Neural cell (in vitro differentiated cells): ENCODE results near the gene MS4A6A. TPM values are rescaled to one million over a fixed set of nuclear protein-coding genes. Genes with fewer than 3 reads are reported as not detected.
"Not testable (repeated sequence)": the region's sequence is repeated elsewhere in the genome, so short reads cannot be mapped to it uniquely, and the experiment has no call there.

ENCODE experiments used
- H2AFZ ChIP-seq: fragments of 200-600, 300-800 bp; sonication (generic), shearing (Covaris generic); 2 replicates; pipeline ENCODE4 v1.6.0; 2014; ENCODE audit warnings: low read depth, mild to moderate bottlenecking, antibody characterized with exemption, low read length, moderate library complexity
- H3F3A ChIP-seq: fragments of 200-600 bp; shearing (Covaris generic); 2 replicates; pipeline ENCODE4 v1.6.1; 2016; ENCODE audit warnings: mild to moderate bottlenecking, moderate library complexity, mixed read lengths, antibody characterized with exemption, low read length; ENCODE audit not compliant: insufficient read depth, poor library complexity, severe bottlenecking
- H3K27ac ChIP-seq: fragments of 200-600, 300-800 bp; sonication (generic), shearing (Covaris generic); 2 replicates; pipeline ENCODE4 v1.5.1; 2014; ENCODE audit warnings: mild to moderate bottlenecking, low read length, moderate library complexity
- H3K27me3 ChIP-seq: fragments of 300-800, 200-600 bp; sonication (generic), shearing (Covaris generic); 2 replicates; pipeline ENCODE4 v1.6.0; 2014; ENCODE audit warnings: mild to moderate bottlenecking, low read depth, low read length, moderate library complexity; ENCODE audit not compliant: insufficient read depth
- H3K36me3 ChIP-seq: fragments of 300-800, 200-600 bp; sonication (generic), shearing (Covaris generic); 2 replicates; pipeline ENCODE4 v1.5.1; 2014; ENCODE audit warnings: mild to moderate bottlenecking, antibody characterized with exemption, low read length, moderate library complexity; ENCODE audit not compliant: insufficient read depth
- H3K4me2 ChIP-seq: fragments of 300-800, 200-600 bp; sonication (generic), shearing (Covaris generic); 2 replicates; pipeline ENCODE4 v1.6.0; 2014; ENCODE audit warnings: mild to moderate bottlenecking, low read length
- H3K4me3 ChIP-seq: fragments of 300-800, 200-600 bp; sonication (generic), shearing (Covaris generic); 2 replicates; pipeline ENCODE4 v1.5.1; 2014; ENCODE audit warnings: mild to moderate bottlenecking, low read length, moderate library complexity
- H3K79me2 ChIP-seq: fragments of 200-600 bp; shearing (Covaris generic); replicated peaks from 2 replicates; pipeline ENCODE4 v1.6.0; 2014; ENCODE audit warnings: mild to moderate bottlenecking, low read length, moderate library complexity; ENCODE audit not compliant: insufficient read depth
- H3K9ac ChIP-seq: fragments of 300-800, 200-600 bp; sonication (generic), shearing (Covaris generic); 2 replicates; pipeline ENCODE4 v1.6.1; 2016; ENCODE audit warnings: mild to moderate bottlenecking, low read length, mixed read lengths
- H3K9me2 ChIP-seq: fragments of 200-600 bp; shearing (Covaris generic); 2 replicates; pipeline ENCODE4 v1.6.1; 2016; ENCODE audit warnings: mild to moderate bottlenecking, low read length, mixed read lengths; ENCODE audit not compliant: insufficient read depth
- H3K9me3 ChIP-seq: fragments of 200-600, 300-800 bp; sonication (generic), shearing (Covaris generic); 2 replicates; pipeline ENCODE4 v1.6.1; 2016; ENCODE audit warnings: mild to moderate bottlenecking, mixed run types, low read length, moderate library complexity, mixed read lengths
- H4K20me1 ChIP-seq: fragments of 200-600 bp; shearing (Covaris generic); 2 replicates; pipeline ENCODE4 v1.6.1; 2016; ENCODE audit warnings: mild to moderate bottlenecking, mixed run types; ENCODE audit not compliant: insufficient read depth
- CTCF ChIP-seq: fragments of 450-650 bp; IDR thresholded peaks from 2 replicates; pipeline ENCODE4 v1.5.1; 2014; ENCODE audit warnings: antibody characterized with exemption, mild to moderate bottlenecking, moderate library complexity; ENCODE audit not compliant: poor library complexity, severe bottlenecking
- EP300 ChIP-seq: fragments of 450-650 bp; conservative IDR thresholded peaks from 2 replicates; pipeline ENCODE4 v1.6.1; 2014; ENCODE audit warnings: antibody characterized with exemption, mild to moderate bottlenecking, moderate library complexity; ENCODE audit not compliant: poor library complexity, severe bottlenecking
- EZH2 ChIP-seq: fragments of 200-600, 300-800 bp; shearing (Covaris generic), sonication (generic); IDR thresholded peaks from 2 replicates; pipeline ENCODE4 v1.6.1; 2014; ENCODE audit warnings: antibody characterized with exemption, low read length, borderline replicate concordance, mild to moderate bottlenecking; ENCODE audit not compliant: insufficient read depth, poor library complexity, severe bottlenecking
- MXI1 ChIP-seq: fragments of 450-650 bp; conservative IDR thresholded peaks from 2 replicates; pipeline ENCODE4 v1.6.1; 2014; ENCODE audit warnings: antibody characterized with exemption, mild to moderate bottlenecking; ENCODE audit not compliant: poor library complexity, severe bottlenecking
- POLR2AphosphoS5 ChIP-seq: IDR thresholded peaks from 2 replicates; pipeline ENCODE4 v1.6.1; 2012
- RAD21 ChIP-seq: fragments of 450-650 bp; conservative IDR thresholded peaks from 2 replicates; pipeline ENCODE4 v1.6.1; 2014; ENCODE audit warnings: antibody characterized with exemption, mild to moderate bottlenecking, moderate library complexity
- REST ChIP-seq: IDR thresholded peaks from 2 replicates; pipeline ENCODE4 v1.6.1; 2012; ENCODE audit warnings: borderline replicate concordance
- SMC3 ChIP-seq: fragments of 450-650 bp; conservative IDR thresholded peaks from 2 replicates; pipeline ENCODE4 v1.6.1; 2014; ENCODE audit warnings: antibody characterized with exemption, mild to moderate bottlenecking, moderate library complexity; ENCODE audit not compliant: poor library complexity
- TAF1 ChIP-seq: IDR thresholded peaks from 2 replicates; pipeline ENCODE4 v1.6.1; 2012; ENCODE audit warnings: low read depth
- polyA plus RNA-seq: library from polyadenylated mRNA; depleted of rRNA; stranded (reverse); fragments of >200 nt; gene quantifications from 2 replicates; pipeline ENCODE4 v1.2.3, GENCODE V29; 2014

MS4A6A gene
- polyA plus RNA-seq, 1 donor from 2014 or later: not detected

- TF ChIP-seq REST: no peak
- no peak for TF ChIP-seq EZH2
- no peak for TF ChIP-seq EP300
- no peak for TF ChIP-seq TAF1
- TF ChIP-seq MXI1: no peak
- TF ChIP-seq CTCF: no peak
- TF ChIP-seq SMC3: no peak
- no peak for TF ChIP-seq RAD21
- no peak for TF ChIP-seq POLR2AphosphoS5
- H2AFZ ChIP-seq: no peak overlapping the region
- no peaks in the 10 kb centered on the region for H3K79me2 ChIP-seq
- H3K9me2 ChIP-seq: no peaks in the 10 kb centered on the region
- H3K9me3 ChIP-seq: no peaks in the 10 kb centered on the region
- no peaks in the 10 kb centered on the region for H3K36me3 ChIP-seq
- H3K27me3 ChIP-seq: no peaks in the 10 kb centered on the region
- H3K4me3 ChIP-seq: no peak overlapping the region
- no peak overlapping the region for H3K27ac ChIP-seq
- no peak overlapping the region for H3K9ac ChIP-seq
- no peaks in the 10 kb centered on the region for H4K20me1 ChIP-seq
- no peaks in the 10 kb centered on the region for H3F3A ChIP-seq
- H3K4me2 ChIP-seq: no peak overlapping the region
Measured at GRCh38 chr11:60129853-60130252, 53.0 kb downstream of the MS4A6A start.

GRCh38 chr11:60128866-60129265 is 54.0 kb downstream of the MS4A6A start:
- H3K36me3 ChIP-seq, H3K27me3 ChIP-seq, H2AFZ ChIP-seq, H3F3A ChIP-seq, H4K20me1 ChIP-seq, H3K79me2 ChIP-seq, H3K9me2 ChIP-seq, H3K4me3 ChIP-seq, H3K9ac ChIP-seq, H3K4me2 ChIP-seq, H3K9me3 ChIP-seq, H3K27ac ChIP-seq: not testable (repeated sequence)

GRCh38 chr11:60128376-60128775 is 54.5 kb downstream of the MS4A6A start:
- H3K9ac ChIP-seq: no peak overlapping the region
- no peaks in the 10 kb centered on the region for H3F3A ChIP-seq
- TF ChIP-seq CTCF (no peak), SMC3 (no peak), REST (no peak), RAD21 (no peak), MXI1 (no peak), POLR2AphosphoS5 (no peak), EP300 (no peak), TAF1 (no peak), EZH2 (no peak)
- no peaks in the 10 kb centered on the region for H3K36me3 ChIP-seq
- H3K27ac ChIP-seq: no peak overlapping the region
- no peak overlapping the region for H2AFZ ChIP-seq
- no peaks in the 10 kb centered on the region for H3K9me3 ChIP-seq
- no peaks in the 10 kb centered on the region for H3K27me3 ChIP-seq
- no peak overlapping the region for H3K4me2 ChIP-seq
- no peaks in the 10 kb centered on the region for H4K20me1 ChIP-seq
- no peaks in the 10 kb centered on the region for H3K79me2 ChIP-seq
- H3K9me2 ChIP-seq: no peaks in the 10 kb centered on the region
- H3K4me3 ChIP-seq: no peak overlapping the region
